Measurements from ENCODE around the gene AP5Z1.
A peak's percentile ranks its signal among the peaks of the same experiment; 100 is the strongest.

The AP5Z1 gene

DNA sequence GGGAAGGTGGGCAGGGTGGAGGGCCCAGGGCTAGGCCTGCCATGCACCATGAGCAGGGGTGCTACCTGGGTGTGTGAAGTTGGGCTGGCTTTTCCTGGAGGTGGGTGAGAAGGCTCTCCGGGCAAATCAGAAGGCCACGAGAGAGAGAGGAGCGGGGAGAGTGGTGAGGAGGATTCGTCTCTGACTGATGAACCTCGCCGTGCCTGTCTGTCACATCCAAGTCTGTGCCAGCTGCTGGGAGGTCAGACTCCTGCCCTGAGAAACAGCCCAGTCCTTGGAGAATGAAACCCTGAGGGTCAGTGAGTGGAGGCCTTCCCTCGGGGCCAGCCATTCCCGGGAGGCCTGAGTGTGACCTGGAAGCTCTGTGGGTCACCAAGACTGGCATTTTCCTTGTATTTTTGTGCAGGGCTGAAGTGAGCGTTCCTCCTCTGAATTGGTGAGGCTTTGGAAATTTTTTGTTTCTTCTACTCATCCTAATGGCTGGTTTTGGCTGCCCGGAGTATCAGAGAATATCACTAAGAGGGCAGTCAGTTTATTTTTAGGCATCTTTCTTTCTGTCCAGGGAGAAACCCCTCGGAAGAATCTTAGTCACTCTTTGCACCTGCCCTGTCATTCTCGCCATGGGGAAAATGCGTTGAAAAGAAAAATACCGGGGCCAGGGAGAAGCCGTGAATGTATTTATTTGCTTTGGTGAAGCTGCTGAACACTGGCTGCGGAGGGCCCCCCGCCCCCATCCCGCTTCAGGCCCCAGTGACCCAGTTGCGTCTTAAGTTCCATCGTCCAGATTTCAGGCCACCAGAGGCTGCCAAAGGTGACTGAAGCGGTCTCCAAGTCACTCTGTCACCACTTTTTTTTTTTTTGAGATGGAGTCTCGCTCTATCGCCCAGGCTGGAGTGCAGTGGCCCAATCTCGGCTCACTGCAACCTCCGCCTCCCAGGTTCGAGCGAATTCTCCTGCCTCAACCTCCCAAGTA is 6.5 kb upstream of the AP5Z1 start:
- no peak for DNase-seq

GRCh38 chr7:4769761-4770160 is 5.7 kb upstream of the AP5Z1 start:
- peak; percentile 6 for DNase-seq

- no peak for DNase-seq
Observed at GRCh38 chr7:4770886-4771285, 4.5 kb upstream of the AP5Z1 start.

DNA sequence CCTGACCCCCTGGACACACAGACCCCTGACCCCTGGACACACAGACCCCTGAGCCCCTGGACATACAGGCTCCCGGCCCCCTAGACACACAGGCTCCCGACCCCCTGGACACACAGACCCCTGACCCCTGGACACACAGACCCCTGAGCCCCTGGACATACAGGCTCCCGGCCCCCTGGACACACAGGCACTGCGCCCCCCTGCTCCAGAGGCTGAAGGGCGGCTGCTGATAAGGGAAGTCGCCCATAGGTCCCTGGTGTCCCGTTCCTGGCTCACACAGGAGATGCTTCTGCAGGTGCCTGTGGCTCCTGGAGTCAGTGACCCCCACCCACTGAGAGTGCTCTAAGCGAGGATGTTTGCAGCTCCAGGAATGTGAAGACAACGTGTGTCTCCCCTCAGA is 3.7 kb upstream of the AP5Z1 start:
- DNase-seq = no peak

- DNase-seq = no peak
Observed at GRCh38 chr7:4772306-4772705, 3.1 kb upstream of the AP5Z1 start.

DNA sequence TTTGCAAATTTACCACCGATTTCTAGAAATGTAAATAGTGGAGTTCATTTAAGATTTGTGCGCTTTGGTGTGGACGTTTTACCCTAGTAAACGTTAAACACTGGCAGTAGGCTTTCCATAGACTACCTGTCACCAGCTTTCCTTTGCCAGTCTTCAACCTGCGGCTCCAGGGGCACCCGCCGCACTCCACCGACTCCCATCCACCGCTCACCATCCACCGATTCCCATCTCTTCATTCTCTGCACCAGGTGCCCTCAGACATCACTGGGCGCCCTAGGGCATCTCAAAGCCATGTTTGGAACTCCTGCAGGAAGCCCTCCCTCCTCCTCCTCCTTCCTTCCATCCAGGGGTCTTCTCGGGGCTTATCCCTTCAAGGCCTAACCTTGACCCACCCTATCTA is 1.4 kb upstream of the AP5Z1 start:
- DNase-seq = no peak

DNA sequence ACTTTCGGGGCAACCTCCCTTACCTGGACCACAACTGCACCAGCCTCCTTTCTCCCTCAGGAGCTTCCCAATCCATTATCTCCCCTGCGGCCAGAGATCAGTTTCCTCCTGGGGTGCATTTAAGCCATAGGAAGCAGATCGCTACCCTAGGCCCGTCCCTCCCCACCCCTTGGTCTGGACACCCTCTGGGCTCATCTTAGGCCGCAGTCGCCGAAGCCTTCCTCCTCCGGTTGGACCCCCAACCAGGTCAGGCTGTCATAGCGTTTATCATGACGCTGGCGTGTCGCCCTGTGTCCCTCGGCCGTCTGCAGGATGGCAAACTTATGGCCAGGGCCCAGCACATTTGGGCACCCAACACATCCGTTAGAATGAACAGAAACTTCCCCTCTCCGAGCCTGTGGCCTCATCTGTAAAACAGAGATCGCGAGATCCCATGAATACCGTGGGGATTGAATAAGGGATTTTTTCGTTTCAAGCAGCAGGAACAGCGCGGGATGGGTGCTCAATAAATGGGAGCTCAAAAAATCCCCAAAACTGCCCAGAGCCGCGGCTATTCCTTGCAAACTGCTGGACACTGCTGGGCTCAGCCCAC is 669 bp upstream of the AP5Z1 start:
- DNase-seq = no peak

DNA sequence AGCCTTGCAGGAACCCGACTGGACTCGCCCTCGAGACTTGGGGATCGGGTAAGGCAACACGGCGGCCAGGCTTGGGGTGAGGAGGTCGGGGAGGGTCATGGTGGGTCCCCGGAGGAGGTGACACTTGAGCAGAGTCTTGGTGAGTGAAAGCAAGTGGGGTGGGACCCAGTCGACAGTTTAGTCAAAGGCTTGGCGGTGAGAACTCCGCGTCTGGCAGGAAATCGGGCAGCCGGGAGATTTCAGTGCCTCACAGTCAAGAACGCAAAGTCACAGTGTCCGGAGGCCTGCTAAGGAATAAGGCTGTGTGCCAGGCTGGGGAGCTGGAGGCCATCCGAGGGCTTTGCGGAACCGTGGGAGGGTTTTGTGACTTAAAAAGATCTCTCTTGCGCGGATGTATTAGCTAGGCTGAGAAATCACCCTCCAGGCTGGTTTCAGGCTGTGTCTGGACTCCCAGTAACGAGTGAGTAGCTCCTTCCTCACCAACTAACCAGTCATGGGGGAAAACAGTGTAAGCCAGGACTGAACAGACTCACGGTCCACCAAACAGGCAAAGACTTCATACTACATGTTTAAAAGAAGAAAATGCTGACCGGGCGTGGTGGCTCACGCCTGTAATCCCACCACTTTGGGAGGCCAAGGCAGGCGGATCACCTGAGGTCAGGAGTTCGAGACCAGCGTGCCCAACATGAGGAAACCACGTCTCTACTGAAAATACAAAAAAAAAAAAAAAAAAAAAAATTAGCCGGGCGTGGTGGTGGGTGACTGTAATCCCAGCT is 613 bp downstream of the AP5Z1 start:
- DNase-seq = no peak

DNA sequence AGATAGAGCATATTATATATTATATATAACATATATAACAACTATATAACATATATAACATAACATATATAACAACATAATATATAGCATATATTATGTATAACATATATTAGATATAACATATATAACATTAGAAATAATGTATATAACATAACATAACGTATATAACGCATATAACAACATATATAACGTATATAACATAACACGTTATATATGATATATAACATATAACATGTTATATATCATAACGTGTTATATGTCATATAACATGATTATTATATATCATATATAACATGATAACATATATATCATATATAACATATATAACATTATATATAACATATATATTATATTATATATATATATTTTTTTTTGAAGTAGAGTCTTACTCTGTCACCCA is 3.7 kb downstream of the AP5Z1 start:
- no peak for DNase-seq

DNA sequence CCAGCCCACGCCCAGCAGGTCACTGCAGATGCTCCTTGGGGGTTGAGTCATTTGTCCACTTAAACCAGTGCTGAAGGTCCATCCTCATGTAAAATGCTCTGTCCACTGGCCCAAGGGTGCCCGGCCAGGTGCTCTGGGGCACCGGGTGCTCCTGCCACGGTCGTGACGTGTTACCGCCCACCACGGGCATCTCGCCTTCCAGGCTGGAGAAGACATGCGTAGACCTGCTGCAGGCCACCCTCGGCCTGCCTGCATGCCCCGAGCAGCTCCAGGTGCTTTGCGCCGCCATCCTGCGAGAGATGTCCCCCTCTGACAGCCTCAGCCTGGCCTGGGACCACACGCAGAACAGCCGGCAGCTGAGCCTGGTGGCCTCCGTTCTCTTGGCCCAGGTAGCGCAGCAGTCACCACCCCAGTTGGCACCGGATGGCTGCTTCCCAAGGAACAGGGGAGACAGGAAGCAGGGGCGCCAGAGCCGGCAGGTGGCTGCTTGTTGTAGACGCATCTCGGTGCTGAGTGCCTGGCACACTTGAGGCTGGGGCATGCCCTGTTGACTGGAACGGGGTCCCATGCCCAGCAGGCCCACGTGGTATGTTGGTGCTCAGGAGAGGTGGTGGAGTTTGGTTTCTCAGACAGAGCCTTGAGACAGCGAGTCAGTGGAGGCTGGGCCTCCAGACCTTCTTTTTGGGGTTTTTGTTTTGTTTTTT is 6.1 kb downstream of the AP5Z1 start:
- no peak for DNase-seq

DNA sequence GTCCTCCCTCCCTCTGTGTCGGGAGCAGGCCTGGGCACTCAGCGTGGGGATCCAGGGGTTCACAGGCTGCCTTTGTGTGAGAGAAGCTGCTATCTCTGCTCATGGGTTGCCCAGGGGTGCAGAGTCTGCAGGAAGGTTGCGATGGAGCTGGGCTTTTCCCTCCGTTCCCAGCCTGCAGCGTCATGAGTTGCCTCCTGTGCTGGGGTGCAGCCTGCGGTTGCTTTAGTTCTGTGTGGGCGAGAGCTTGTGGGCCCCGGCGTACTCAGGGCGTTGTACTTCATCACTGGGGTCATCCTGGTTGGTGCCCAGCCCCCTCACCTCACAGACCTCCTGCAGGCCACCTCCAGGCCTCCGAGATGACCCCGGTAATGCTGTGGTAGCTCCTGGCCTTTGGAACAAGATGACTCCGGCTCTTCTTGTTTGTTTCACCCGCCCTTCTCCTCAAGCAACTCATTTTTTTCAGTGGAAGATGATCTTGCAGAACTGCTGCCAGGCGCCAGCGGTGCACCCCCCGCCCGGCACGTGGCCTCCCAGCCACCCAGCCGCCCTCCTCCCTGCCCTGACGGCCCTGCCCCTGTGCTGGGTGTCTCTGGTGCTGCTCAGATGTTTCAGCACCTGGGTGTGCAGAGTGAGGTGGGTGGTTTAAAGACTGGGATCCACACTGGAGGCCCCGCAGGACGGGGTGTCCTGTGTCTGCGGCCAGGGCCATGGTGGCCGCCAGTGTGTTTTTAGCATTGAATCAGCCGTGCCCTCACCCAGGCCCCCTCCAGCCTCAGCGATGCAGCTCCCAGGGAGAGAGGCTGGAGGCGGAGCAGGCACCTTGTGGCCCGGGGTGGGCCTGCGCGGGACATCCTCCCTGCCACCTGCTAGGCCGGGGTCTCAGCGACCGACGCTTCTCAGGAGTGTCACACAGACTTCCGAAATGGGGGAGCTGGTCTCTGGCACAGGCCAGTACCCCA is 7.2 kb downstream of the AP5Z1 start:
- no peak for DNase-seq

DNA sequence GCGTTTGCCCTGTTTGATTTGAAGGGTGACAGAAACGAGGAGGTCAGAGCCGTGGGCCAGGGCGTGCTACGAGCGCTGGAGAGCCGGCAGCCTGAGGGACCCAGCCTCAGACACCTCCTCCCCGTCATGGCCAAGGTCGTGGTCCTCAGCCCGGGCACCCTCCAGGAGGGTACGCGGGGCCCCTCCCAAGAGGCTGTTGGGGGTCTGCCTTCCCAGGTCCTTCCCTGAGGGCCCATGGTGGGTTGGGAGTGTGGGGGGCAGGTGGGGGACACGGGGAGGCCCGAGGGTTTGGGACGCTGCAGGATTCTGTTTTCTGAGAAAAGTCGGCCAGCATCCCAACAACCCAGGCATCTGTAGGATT is 7.8 kb downstream of the AP5Z1 start:
- DNase-seq = no peak

GRCh38 chr7:4783762-4784351 is 8.4 kb downstream of the AP5Z1 start:
- no peak for DNase-seq

- no peak for DNase-seq
Observed at GRCh38 chr7:4784799-4785198, 9.4 kb downstream of the AP5Z1 start.

GRCh38 chr7:4785371-4785770 is 9.9 kb downstream of the AP5Z1 start:
- no peak for DNase-seq

DNA sequence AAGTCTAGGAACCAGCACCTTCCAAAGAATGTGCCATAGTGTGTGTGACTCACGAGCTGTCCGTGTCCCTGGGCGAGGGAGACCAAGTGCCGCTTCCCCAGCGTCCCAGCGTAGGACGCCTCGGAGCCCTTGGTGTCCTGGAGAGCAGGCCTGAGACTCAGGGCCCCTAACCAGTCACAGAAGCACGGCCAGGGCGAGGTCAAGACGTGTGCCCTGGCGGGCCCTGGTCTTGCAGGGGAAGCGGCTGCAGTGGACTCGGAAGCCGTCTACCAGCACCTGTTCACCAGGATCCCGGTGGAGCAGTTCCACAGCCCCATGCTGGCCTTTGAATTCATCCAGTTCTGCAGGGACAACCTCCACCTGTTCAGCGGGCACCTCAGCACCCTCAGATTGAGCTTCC is 10.6 kb downstream of the AP5Z1 start:
- no peak for DNase-seq

DNA sequence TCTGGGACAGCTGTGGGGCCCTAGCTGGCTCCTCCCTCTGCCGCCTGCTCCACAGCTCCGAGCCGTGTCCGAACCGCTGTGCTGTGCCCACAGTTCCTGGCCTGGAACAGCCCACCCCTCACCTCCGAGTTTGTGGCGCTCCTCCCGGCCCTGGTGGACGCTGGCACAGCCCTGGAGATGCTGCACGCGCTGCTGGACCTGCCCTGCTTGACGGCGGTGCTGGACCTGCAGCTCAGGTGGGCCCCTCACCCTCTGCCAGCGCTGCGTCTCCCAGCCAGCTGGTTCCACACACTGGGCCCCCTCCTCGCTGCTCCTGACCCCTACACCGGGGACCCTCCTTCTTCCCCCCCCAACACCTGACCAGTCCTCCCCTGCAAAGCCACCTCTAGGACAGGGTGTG is 12.1 kb downstream of the AP5Z1 start:
- DNase-seq = no peak

- no peak for DNase-seq
Observed at GRCh38 chr7:4787947-4788626, 12.7 kb downstream of the AP5Z1 start.

DNA sequence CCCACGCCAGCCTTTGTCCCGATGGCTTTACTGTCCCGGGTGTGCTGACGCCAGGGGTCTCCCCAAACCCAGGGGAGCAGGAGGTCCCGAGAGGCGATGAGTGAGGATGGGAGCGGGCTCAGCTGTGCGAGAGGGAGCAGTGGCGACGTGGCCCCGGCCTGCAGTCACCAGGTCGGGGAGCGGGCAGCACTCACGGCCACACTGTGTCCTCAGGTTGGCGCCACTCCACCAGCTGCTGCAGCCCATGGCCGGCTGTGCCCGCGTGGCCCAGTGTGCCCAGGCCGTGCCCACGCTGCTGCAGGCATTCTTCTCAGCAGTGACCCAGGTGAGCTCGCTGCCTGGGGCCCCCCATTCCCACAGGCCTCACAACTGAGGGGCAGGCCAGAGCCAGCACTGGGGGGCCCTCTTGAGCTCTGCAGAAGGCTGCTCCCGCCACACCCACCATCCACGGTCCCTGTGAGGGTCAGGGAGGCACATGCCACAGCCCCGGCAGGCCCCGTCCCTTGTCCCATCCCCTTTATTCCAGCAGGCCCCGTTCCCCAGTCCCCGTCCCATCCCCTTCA is 13.3 kb downstream of the AP5Z1 start:
- DNase-seq = no peak
